HG02588 (cell line): Measurements from ENCODE around the gene DHX16.
"Not testable (repeated sequence)": the region's sequence is repeated elsewhere in the genome, so short reads cannot be mapped to it uniquely, and the experiment has no call there.

Experiments
- ATAC-seq: cut with Tn5 transposase; IDR thresholded peaks from one replicate; pipeline ENCODE4 v1.9.1; 2021; ENCODE audit warnings: mild to moderate bottlenecking, moderate library complexity; ENCODE audit not compliant: unreplicated experiment

DHX16 gene

GRCh38 chr6:30679765-30680535 is 7.1 kb upstream of the DHX16 start:
- ATAC-seq = no peak

- ATAC-seq = no peak
These were observed 6.3 kb upstream of the DHX16 start for GRCh38 chr6:30678964-30679726.

GRCh38 chr6:30676660-30677285 is 4.0 kb upstream of the DHX16 start:
- no peak for ATAC-seq

GRCh38 chr6:30670760-30671527 is 1.9 kb downstream of the DHX16 start:
- ATAC-seq = no peak

GRCh38 chr6:30666300-30666699 is 6.5 kb downstream of the DHX16 start:
- ATAC-seq = not testable (repeated sequence)

- ATAC-seq = no peak
These were observed 7.6 kb downstream of the DHX16 start for GRCh38 chr6:30664994-30665767.

GRCh38 chr6:30657922-30658321 is 14.9 kb downstream of the DHX16 start:
- ATAC-seq = not testable (repeated sequence)

GRCh38 chr6:30657454-30657853 is 15.4 kb downstream of the DHX16 start:
- ATAC-seq = no peak

- ATAC-seq = no peak
These were observed 16.3 kb downstream of the DHX16 start for GRCh38 chr6:30656513-30656912.

- ATAC-seq = no peak
These were observed 17.1 kb downstream of the DHX16 start for GRCh38 chr6:30655743-30656094.

- ATAC-seq = no peak
These were observed 17.7 kb downstream of the DHX16 start for GRCh38 chr6:30654798-30655742.

GRCh38 chr6:30651143-30651542 is 21.7 kb downstream of the DHX16 start:
- ATAC-seq = no peak

GRCh38 chr6:30647242-30648116 is 25.3 kb downstream of the DHX16 start:
- ATAC-seq = peak; percentile 62

- peak; percentile 63 for ATAC-seq
These were observed 26.2 kb downstream of the DHX16 start, which contains the start of gene C6orf136 for GRCh38 chr6:30646450-30647241. TSS of gene C6orf136 (plus strand) at chr6:30647133. CDS start at chr6:30647232, 99 bp downstream.

GRCh38 chr6:30645989-30646388 is 26.8 kb downstream of the DHX16 start:
- ATAC-seq = no peak

- ATAC-seq = no peak
These were observed 28.0 kb downstream of the DHX16 start for GRCh38 chr6:30644769-30645168.

GRCh38 chr6:30643656-30644055 is 29.1 kb downstream of the DHX16 start:
- no peak for ATAC-seq
